OCI-LY3 (cell line): ENCODE measurements around the gene GAS2.

Experiments used
- H2AFZ ChIP-seq: fragments of 200-600, 300-600 bp; shearing (Covaris generic); 2 replicates; pipeline ENCODE4 v1.6.0; 2014; ENCODE audit warnings: antibody characterized with exemption, low read depth, low read length
- H3K27ac ChIP-seq: fragments of 200-600, 300-600 bp; sonication (generic); 2 replicates; pipeline ENCODE4 v1.5.1; 2014; ENCODE audit warnings: mild to moderate bottlenecking, low read length, moderate library complexity, mixed read lengths
- H3K27me3 ChIP-seq: fragments of 200-600, 300-600 bp; sonication (generic); 2 replicates; pipeline ENCODE4 v1.6.1; 2014; ENCODE audit warnings: low read depth, low read length, mixed read lengths
- H3K36me3 ChIP-seq: fragments of 200-600, 300-600 bp; sonication (generic); replicated peaks from 2 replicates; pipeline ENCODE3; 2014; ENCODE audit warnings: low read depth, low read length, mixed read lengths
- H3K4me1 ChIP-seq: fragments of 300-600, 200-600 bp; sonication (generic); 2 replicates; pipeline ENCODE4 v1.6.1; 2014; ENCODE audit warnings: low read length, mixed read lengths
- H3K4me2 ChIP-seq: fragments of 200-600, 300-600 bp; sonication (generic); 2 replicates; pipeline ENCODE4 v1.6.1; 2014; ENCODE audit warnings: low read length, mixed read lengths
- H3K4me3 ChIP-seq: fragments of 300-600, 200-600 bp; sonication (generic); 2 replicates; pipeline ENCODE4 v1.5.1; 2014; ENCODE audit warnings: antibody characterized with exemption, mild to moderate bottlenecking, low read length, moderate library complexity
- H3K79me2 ChIP-seq: fragments of 300-600, 200-600 bp; shearing (Covaris generic); 2 replicates; pipeline ENCODE4 v1.6.1; 2014; ENCODE audit warnings: mild to moderate bottlenecking, low read length, mixed read lengths
- H3K9ac ChIP-seq: fragments of 300-600, 200-600 bp; shearing (Covaris generic); 2 replicates; pipeline ENCODE4 v1.6.0; 2014; ENCODE audit warnings: mild to moderate bottlenecking, low read length, moderate library complexity
- H3K9me3 ChIP-seq: fragments of 200-600, 300-600 bp; shearing (Covaris generic); 2 replicates; pipeline ENCODE4 v1.6.1; 2014; ENCODE audit warnings: low read length, mixed read lengths; ENCODE audit not compliant: insufficient read depth
- H4K20me1 ChIP-seq: fragments of 200-600, 300-600 bp; sonication (generic); 2 replicates; pipeline ENCODE4 v1.6.1; 2016; ENCODE audit warnings: low read length, mixed read lengths; ENCODE audit not compliant: insufficient read depth
- CTCF ChIP-seq: fragments of 200-600, 300-600 bp; sonication (generic); IDR thresholded peaks from 2 replicates; pipeline ENCODE4 v1.5.1; 2014; ENCODE audit warnings: antibody characterized with exemption, low read length, low read depth
- EZH2phosphoT487 ChIP-seq: fragments of 200-600 bp; shearing (Covaris generic); IDR thresholded peaks from 2 replicates; pipeline ENCODE4 v1.6.1; 2018; ENCODE audit warnings: antibody characterized with exemption, mixed run types, low read depth

The GAS2 gene

DNA sequence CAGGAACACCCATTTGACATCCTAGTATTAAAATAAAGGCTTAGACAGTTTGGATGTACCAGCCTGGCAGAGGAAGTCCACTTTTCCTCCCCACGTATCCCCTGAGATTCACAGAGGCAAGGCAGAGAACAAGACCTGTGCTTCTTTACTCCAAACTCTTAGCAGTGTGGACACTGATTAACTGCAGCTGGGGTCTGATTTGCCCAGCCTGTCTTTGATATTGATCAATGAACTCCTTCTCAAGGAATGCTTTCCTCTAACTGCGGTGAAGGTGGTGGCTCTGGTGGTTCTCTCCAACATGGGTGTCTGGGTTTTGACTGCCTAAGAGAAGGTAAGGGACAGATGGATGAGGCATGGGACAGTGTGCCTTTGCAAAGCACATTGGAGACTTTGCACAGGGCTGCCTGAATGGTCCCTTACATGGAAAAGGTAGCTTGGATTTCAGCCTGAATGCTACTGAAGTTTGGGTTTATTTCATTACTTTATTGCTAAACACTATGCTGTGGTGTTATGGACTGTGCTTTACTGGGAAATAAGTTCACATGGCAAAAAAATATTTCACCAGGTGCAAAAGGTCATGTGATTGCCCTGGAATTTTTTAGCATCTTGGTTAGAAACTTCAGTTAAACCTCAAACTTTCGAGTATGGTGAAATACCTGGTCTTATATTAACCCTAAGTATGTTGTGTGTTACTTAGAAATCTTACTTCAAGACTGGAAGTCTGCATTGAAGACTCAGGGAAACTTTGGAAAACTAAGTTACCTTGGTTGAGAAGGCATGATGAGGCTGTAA, 1.8 kb downstream of the GAS2 start:
- no peak for TF ChIP-seq EZH2phosphoT487
- TF ChIP-seq CTCF: no peak
- no peak overlapping the region for H3K4me3 ChIP-seq
- no peaks in the 10 kb centered on the region for H3K9me3 ChIP-seq
- no peaks in the 10 kb centered on the region for H3K79me2 ChIP-seq
- no peak overlapping the region for H3K27ac ChIP-seq
- no peaks in the 10 kb centered on the region for H3K27me3 ChIP-seq
- H3K9ac ChIP-seq: no peak overlapping the region
- H3K4me1 ChIP-seq: peaks cover 5% of the 10 kb centered on the region; the same call in 1 of the 2 replicates
- H4K20me1 ChIP-seq: no peaks in the 10 kb centered on the region
- no peak overlapping the region for H2AFZ ChIP-seq
- H3K36me3 ChIP-seq: no peaks in the 10 kb centered on the region
- H3K4me2 ChIP-seq: no peak overlapping the region

DNA sequence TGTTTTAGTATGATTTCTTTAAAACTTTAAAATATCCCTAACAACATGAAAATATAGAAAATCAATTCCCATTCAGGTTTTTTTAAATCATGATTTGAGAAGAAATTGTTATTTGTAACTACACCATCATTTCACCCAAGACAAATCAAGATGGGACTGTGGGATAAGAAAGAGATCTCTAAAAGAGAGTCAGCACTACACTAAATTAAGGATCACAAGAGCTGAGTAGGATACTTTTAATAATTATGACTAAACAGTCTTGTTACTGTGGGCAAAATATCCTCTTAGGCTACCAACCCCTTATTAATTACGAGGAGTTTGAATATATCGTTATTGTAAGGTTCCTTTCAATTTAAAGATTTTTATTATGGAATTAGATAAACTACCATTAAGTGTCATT, 3.0 kb downstream of the GAS2 start:
- H3K9me3 ChIP-seq: no peaks in the 10 kb centered on the region
- H3K9ac ChIP-seq: no peak overlapping the region
- H3K27ac ChIP-seq: no peak overlapping the region
- H2AFZ ChIP-seq: no peak overlapping the region
- peaks cover 5% of the 10 kb centered on the region; the same call in 1 of the 2 replicates for H3K4me1 ChIP-seq
- H3K36me3 ChIP-seq: no peaks in the 10 kb centered on the region
- no peaks in the 10 kb centered on the region for H3K27me3 ChIP-seq
- no peak overlapping the region for H3K4me3 ChIP-seq
- no peaks in the 10 kb centered on the region for H3K79me2 ChIP-seq
- H4K20me1 ChIP-seq: no peaks in the 10 kb centered on the region
- H3K4me2 ChIP-seq: no peak overlapping the region
- TF ChIP-seq EZH2phosphoT487: no peak
- no peak for TF ChIP-seq CTCF

- H3K27ac ChIP-seq: no peak overlapping the region
- peaks cover 16% of the 10 kb centered on the region; the same call in 1 of the 2 replicates for H3K4me1 ChIP-seq
- H2AFZ ChIP-seq: no peak overlapping the region
- no peak overlapping the region for H3K4me2 ChIP-seq
- no peak overlapping the region for H3K4me3 ChIP-seq
- no peaks in the 10 kb centered on the region for H3K9me3 ChIP-seq
- H3K27me3 ChIP-seq: no peaks in the 10 kb centered on the region
- no peaks in the 10 kb centered on the region for H3K79me2 ChIP-seq
- TF ChIP-seq CTCF (peak; percentile 77), EZH2phosphoT487 (no peak)
- H3K36me3 ChIP-seq: no peaks in the 10 kb centered on the region
- no peaks in the 10 kb centered on the region for H4K20me1 ChIP-seq
- no peak overlapping the region for H3K9ac ChIP-seq
These were observed 4.4 kb downstream of the GAS2 start for GRCh38 chr11:22670830-22671229.

- Histone ChIP-seq H4K20me1 (no peaks in the 10 kb centered on the region), H3K27me3 (no peaks in the 10 kb centered on the region), H3K27ac (no peak overlapping the region), H3K9me3 (no peaks in the 10 kb centered on the region), H3K4me2 (no peak overlapping the region), H2AFZ (no peak overlapping the region), H3K79me2 (no peaks in the 10 kb centered on the region), H3K4me3 (no peak overlapping the region), H3K9ac (no peak overlapping the region), H3K36me3 (no peaks in the 10 kb centered on the region), H3K4me1 (peaks cover 16% of the 10 kb centered on the region; the same call in 1 of the 2 replicates)
- no peak for TF ChIP-seq CTCF
- TF ChIP-seq EZH2phosphoT487: no peak
These were observed 5.3 kb downstream of the GAS2 start for GRCh38 chr11:22671751-22672150.
